HG03280 (cell line): ENCODE measurements around the gene CHD9.
"Not testable (repeated sequence)": the region's sequence is repeated elsewhere in the genome, so short reads cannot be mapped to it uniquely, and the experiment has no call there.

ENCODE experiments used
- ATAC-seq: cut with Tn5 transposase; IDR thresholded peaks from one replicate; pipeline ENCODE4 v1.9.1; 2021; ENCODE audit warnings: mild to moderate bottlenecking, moderate library complexity; ENCODE audit not compliant: unreplicated experiment

Gene CHD9

DNA sequence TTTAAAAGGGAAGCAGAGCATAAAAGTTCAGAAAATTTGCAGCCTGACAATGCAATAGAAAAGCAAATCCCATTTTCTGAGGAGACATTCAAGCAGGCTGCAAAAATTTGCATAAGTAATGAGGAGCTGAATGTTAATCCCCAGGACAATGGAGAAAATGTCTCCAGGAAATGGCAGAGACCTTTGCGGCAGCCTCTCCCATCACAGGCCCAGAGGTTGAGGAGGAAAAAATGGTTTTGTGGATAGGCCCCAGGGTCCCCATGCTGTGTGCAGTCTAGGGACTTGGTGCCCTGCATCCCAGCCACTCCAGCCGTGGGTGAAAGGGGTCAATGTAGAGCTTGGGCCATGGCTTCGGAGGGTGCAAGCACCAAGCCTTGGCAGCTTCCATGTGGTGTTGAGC is 19.5 kb downstream of the CHD9 start:
- ATAC-seq, result not testable (repeated sequence)

DNA sequence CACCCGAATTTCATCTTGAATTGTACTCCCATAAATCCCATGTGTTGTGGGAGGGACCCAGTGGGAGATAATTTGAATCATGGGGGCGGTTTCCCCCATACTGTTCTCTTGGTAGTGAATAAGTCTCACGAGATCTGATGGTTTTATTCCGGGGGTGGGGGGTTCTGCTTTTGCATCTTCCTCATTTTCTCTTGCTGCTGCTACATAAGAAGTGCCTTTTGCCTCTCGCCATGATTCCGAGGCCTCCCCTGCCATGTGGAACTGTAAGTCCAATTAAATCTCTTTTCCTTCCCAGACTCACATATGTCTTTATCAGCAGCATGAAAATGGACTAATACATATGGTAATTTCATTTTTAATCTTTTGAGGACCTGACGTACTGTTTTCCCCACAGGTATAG is 20.7 kb downstream of the CHD9 start:
- not testable (repeated sequence) for ATAC-seq

DNA sequence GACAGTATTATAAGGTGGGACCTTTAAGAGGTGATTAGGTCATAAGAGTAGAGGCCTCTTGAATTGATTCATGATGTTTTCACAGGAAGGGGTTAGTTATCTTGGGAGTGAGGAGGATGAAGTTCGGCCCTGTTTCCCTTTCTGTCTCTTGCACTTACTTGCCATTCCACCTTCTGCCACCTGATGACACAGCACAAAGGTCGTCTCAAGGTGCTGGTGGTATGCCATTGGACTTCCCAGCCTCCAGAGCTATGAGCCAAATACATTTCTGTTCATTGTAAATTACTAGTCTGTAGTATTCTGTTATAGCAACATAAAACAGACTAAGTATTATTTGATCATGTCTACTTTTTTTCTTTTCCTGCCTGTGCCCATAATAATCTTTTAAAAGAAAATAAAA is 23.5 kb downstream of the CHD9 start:
- ATAC-seq, result no peak

DNA sequence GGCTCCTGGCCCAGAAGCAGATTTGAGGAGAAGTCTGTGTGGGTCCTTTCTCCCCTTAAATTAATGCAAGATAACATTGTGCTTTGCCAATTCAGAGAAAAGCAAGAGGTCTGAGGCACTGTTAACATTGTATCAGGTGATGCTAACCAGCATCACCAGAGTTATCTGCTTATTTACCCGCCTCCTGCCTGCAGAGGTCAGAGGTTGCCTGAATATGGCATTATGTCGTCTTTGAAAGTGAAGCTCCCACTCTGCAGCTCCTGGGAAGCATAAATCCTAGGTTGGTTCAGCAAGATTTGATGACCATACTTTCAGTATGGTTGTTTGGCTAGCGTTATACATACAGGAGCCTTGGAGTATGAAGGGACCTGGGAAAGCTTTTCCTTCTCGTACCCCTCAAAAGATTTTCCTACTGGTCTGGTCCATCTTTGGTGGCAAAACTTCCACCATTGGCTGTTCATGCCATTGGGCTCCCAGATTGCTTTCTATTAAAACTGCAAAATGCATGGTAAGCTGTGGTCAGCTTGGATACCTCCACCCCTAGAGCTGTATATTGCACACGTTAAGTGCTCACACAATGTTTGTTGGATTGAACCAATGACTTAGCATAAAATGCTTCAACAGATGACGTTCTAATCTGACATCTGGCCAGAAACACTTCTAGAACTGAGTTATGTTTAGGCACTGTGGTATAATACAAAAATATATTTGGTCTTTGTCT is 24.1 kb downstream of the CHD9 start:
- no peak for ATAC-seq

DNA sequence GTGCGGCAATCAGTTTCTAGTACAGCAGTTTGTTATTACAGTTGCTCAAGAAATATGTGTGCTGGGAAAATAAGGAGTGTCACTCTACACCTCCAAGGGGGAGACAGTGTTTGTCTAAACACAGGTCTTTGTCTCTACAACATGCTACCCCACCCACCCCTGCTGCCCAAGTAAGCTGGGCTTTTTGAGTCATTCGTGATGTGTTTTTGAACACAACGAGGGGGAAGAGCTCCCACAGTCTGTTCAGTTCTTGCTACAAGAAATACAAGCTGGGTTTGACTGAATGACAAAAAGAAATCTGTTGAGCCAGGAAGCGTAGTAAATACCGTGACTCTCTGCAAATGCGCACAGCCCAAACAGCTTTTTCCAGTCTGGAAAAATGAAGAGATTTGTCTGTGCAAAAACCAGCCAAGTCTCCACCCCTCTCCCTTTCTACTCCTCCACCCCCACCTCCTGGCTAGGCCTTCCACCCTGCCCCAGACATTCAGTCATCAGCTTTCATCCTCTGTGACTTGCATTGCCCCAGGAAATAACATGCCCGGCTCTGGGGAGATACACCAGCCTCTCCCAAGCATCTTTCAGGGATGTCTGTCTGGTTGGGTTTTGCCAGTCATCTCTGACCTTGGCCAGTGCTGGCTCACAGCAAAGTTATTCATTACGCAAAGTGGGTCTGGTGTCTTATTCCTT is 25.7 kb downstream of the CHD9 start:
- no peak for ATAC-seq

DNA sequence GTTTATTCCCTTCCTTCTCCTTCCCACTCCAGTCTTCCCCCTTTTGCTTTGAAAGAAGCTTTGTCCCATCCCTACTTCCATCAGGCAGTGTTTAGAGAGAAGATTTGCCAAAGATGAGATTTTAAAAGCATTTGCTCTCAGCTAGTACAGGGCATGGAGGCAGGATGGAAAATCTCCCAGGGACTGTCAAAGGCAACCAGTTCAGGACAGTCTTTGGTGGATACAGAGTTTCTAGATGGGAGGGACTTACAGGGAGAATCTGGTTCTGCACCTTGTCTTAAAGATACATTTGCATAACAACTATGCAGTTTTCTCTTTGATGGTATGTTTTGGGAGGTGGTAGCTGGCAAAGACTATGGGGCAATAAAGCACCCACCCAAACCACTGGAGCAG is 26.2 kb downstream of the CHD9 start:
- ATAC-seq, result no peak

DNA sequence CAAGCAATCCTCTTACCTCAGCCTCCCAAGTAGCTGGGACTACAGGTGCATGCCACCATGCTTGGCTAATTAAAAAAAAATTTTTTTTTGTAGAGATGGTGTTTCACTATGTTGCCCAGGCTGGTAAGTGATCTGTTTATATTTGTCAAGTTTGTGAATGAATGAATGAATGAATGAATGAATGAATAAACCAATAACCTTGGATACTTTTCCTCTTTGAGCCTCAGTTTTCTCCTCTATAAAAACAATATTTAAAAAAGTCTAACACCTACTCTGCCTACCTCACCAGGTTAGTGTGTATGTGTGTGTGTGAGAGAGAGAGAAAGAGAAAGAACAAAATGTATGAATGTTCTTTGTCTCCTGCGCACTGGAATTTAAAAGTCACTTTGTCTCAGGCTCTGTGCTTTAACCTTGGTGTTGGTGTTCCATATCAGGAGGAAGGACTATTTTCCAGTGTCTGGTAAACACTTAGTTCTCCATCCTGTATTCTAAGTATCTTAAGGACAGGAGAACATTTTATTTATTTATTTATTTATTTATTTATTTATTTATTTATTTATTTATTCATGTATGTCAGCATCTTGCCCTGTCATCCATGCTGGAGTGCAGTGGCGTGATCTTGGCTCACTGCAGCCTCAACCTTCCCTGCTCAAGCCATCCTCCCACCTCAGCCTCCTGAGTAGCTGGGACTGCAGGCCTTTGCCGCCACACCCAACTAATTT is 27.1 kb downstream of the CHD9 start:
- ATAC-seq, result no peak

DNA sequence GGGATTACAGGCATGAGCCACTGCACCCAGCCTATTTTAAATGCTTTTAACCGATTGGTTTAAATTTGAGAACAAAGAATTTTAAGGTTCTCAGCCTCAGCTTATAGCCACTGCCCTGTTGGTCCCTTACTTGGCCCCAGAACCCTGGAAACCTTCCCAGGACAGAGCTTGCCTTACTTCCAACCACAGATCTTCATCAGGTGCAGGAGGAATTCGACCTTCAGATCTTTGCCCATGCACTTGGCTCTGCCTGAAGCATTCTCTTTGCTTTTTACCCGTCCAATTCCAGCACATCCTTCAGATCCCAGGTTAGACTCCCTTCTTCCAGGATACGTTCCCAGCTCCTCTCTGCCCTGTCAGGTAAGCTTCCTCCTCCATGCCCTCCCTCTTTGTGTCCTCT is 27.7 kb downstream of the CHD9 start:
- no peak for ATAC-seq

DNA sequence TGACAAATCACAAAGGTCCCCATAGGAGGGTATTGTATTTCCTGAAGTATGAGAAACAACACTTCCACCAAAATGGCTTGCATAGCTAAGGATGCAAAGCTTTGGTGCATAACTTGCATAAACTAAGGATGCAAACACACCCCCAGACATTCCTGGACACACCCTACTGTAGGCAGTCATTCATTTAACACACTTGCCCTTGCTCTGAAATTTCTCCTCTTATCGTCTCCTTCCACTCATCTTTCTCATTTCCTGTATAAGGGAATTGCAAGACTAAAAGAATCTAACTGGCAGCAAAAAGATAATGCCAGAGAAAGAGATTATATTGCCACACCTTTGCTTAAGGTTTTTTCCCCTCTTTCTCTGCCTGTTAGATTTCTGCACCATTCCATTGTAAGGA is 28.3 kb downstream of the CHD9 start:
- ATAC-seq, result no peak

DNA sequence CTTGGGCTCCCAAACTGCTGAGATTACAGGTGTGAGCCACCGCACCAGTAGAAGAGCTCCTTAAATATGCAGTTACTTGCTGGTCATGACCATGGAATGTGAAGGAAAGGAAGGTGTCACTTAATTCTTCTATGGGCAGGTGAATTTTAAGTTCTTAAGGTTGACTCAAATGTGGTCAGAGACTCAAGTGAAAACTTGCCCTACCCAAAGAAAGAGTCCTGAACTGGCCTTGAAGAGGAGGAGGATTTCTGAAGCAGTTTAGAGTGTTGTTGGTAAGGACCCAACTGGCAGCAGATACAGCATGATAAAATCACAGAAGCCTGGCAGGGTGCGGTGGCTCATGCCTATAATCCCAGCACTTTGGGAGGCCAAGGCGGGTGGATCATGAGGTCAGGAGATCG is 29.4 kb downstream of the CHD9 start:
- ATAC-seq, result no peak

DNA sequence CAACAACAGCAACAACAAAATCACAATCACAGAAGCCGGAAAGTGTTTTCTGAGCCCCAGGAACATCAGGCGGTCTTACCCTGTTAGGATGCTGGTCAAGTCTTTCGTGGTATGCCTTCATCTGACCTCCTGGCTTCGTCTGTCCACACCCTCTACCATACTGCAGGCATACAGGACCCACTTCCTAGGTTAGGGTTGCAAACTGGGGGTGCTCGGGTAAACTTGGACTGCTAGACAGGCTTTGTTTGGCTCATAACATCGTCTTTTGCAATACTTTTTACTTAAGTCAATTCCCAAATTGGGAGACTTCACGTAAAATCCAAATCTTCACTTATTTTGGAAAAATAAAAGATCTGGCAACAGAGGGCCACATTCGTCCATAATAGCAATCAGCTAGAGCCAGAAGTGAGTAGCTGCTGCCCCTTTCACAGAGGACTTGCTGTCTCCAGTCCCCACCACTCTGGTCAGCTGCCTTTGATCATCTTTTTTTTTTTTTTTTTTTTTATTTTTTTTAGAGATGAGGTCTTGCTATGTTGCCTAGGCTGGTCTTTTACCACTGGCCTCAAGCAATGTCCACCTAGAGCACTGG is 30.0 kb downstream of the CHD9 start:
- no peak for ATAC-seq

DNA sequence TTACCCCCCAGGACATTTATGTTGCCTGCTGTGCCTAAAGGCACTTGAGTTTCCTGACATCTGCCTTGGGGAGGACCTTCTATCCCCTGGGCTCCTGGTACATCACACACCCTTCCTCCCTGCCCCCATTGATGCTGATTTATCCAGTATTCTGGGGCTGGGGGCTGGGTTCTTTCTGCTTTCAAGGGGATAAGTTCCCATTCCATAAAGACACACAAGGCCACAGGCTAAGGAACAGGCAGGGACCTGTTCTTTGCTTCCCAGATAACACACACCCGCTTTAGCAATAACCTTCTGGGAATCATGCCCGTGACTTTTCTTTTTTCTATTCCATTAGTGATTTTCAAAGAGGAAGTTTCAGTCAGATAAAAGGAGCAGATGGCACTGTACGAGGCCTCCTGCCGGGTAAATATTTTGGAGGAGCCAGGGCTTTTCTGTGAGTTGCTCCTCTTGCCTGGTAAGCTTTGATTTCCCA is 30.6 kb downstream of the CHD9 start:
- no peak for ATAC-seq

DNA sequence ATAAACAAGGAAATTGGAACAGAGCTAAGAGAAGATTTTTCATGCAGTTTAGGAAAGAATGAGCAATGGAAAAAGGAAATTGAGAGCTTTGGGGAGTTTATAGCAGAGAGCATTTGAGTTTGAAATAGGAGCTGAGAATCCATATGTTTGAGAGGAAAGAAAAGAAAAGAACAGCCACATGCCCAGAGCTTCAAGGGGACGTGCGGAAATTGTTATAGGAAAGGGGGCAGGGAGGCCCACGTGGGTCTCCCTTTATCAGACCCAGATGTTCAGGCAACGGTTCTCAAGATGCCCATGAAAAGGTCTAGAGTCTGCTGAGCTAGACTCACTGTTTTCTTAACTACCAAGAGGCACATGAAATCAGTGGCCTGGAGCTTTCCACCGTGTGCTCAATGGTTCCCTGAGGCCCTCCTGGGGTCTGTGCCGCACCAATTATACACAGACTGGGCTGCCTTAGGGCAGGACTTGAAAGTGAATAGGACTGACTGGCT is 31.2 kb downstream of the CHD9 start:
- ATAC-seq, result no peak

DNA sequence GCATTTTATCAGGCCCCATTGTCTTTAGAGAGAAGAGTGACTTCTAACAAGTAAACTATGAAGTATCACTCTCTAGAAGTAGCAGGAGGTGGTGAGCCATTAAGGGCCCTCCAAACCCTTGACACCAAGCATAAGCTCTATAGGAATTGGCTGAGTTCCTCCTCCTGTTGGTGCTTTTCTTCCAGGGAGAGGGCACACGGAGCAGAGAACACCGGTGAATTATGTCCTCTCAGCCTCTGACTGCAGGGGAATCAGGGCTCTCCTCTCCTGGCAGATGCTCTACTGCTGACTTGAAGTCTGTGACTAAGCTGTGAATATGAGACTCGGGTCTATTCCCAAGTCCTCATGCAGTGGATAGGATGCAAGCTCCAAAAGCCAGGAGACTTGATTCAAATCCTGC is 32.3 kb downstream of the CHD9 start:
- no peak for ATAC-seq

DNA sequence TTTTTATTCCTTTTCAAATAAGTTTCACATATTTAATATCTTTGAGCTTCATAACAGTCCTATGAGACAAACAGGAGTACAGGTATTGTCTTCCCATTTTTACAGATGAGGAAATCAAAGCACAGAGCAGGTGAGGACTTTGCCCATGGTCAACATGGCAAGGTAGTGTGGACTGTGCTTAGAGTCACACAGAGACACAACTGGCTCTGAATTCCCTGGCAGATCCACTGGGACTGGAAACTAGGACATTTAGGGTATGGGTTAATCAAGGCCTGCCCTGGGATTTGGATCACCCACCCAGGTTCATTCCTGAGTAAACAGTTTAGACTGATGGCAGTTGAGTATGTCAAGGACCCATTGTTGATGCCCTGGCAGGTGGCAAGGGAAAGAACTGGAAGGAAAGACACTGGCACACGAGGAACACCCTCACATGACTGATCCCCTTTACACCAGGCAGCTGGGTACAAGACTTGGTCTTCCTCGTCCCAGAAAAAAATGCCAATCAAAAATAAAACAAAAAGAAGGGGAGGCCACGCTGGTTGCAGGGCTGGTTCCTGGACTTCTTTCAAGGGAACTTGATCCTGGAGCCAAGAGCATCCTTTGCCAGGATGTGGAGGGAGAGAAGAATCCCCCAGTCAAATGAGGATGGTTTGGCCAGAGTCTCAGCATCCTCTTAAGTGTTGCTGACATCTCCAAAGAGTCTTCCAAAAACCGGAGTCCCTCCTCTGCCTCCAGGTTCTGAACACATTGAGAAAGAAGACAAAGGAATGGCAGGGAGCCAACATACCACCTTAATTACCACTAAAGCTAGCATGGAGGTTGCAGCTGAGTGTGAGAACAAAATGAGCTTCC is 34.9 kb downstream of the CHD9 start:
- ATAC-seq, result no peak

DNA sequence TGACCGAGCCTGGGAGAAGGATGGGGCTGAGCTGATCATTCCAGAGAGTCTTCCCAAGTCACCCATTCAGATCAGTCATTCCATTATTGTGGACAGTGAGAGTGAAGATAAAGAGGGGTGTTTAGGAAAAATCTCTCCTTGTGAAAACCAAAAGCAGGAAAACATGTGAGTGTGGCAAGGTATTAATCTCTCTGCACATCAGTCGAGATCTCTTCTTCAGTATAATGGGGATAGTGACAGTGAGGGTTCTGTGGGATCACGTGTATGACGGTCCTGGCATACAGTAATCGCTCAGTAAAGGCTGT is 35.4 kb downstream of the CHD9 start:
- no peak for ATAC-seq

DNA sequence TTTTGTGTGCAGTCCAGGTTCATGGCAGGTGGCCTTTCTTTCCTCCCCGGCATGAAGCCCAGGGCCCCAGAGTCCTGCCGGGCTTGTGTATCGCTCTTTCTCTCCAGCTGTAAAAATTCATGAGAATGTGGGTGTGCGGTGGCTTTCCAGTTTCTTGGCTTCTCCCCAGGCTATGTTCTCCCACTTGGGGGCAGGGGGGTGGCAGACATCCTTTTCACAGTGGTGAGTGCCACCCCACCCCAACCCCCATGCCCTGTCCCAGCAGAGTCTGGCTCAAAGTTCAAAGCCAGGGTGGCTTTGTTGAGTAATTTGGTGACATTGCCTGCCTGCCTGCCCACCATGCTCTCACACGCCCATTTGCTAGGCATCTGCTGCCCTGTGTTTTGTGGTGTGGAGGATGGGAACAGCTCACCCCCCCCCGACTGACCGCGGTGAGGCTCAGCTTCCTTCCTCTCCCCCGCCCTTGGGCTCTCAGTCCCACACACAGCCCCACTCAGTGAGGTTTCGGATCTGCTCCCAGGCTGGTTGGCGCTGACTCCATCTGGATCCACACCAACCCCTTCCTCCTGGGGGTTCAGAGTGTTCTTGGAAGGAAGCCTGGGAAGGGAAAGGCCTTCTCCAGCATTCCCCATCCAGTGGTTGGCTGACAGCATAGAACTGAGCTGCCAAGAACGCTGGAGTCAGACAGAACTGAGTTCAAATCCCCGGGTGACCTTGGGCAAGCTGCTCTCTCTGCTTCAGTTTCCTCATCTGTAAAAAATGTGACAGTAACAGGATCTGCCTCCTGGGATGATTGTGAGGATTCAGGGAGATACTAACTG is 36.0 kb downstream of the CHD9 start:
- peak; percentile 43 for ATAC-seq

DNA sequence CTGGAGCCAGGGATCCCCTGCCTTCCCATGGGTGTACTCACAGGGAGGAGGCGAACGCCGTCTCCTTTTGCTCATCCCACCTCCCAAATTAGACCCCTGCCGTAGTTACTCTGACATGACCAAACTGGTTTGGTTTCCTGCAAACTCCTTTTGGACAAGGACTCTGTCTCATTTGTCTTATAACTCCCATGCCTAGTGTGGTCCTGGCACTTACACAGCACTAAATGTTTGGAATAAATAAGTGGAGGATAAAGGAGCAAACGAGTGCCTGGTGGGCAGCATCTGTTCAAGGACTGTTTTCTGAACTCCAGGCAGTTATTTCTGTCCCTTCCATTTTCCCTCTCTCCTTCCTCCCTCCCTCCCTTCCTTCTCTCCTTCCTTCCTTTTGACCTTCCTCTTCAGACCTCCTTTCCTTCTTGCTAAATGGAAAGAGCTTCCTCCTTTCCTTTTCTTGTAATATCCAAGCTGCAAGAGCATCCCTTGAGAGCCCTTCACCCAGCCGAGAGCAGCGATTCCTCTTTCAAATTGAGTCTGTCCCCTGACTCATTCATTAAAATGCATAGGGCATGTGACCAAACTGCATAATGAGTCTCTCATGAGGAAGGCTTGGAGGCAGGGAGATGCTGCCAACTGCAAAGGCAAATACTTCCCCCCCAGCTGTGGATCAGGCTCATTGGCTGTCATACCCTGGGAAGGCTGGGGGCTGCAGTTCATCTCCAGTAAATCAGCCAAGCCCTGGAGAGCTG is 36.8 kb downstream of the CHD9 start:
- ATAC-seq, result peak; percentile 49

DNA sequence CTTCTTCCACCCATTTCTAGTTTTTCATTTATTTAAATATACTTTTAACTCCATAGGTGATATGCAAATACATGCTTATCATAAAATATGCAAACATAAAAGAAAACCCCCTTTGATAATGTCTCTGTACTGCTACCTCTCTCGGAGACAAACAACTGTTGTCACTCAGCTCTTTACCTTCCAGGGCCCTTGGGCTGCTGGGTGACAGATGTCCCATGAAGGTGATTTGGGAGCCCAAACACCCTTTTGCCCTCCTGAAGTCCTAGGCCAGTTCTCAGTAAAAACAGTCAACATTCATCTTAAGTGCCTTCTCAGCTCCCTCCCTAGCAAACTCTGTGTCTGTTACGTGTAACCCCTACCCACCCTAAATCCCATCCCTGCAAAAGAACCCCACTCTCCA is 37.5 kb downstream of the CHD9 start:
- no peak for ATAC-seq
